ENCODE data around the gene VASH2. TPM values are rescaled to one million over a fixed set of nuclear protein-coding genes. Genes with fewer than 3 reads are reported as not detected.

The VASH2 gene
- total RNA-seq, 4 donors from 2014 or later = under 0.01 to 0.63 (median 0.35) TPM

DNA sequence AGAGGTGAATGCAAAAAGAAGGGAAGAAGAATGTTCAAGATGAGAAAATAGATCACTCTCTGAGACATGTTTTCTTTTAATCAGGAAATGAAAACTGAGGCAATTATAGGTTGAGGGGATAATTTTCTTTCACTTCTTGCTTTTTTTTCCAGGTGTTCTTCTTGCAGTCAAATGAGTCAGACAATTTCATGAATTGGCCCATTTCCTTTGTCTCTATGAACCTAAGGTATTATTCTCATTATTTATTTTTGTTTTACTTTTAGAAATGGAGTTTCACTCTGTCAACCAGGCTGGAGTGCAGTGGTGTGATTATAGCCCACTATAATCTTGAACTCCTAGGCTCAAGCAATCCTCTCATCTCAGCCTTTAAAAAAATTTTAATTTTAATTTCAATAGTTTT, 3.5 kb upstream of the VASH2 start:
- no peaks in the 10 kb centered on the region for H3K36me3 ChIP-seq

DNA sequence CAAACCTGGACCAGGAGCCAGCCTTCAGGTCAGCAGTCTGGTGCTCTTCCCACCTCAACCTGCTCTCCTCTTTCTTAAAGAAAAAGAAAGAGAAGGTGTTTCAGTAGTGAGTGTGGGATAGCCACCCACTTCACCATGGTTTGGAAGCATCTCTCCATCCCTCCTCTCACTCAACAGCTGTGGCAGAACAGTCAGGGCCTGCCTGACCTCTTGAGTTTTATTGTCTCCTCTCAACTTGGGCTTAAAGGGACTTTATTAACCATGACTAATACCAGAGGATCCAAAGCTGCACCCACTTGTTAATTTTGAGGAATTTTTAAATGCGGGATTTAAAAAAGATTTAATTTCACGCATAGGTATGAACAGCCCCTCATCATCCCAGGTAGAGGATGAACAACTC, 570 bp upstream of the VASH2 start:
- TF ChIP-seq, protein P1, sequence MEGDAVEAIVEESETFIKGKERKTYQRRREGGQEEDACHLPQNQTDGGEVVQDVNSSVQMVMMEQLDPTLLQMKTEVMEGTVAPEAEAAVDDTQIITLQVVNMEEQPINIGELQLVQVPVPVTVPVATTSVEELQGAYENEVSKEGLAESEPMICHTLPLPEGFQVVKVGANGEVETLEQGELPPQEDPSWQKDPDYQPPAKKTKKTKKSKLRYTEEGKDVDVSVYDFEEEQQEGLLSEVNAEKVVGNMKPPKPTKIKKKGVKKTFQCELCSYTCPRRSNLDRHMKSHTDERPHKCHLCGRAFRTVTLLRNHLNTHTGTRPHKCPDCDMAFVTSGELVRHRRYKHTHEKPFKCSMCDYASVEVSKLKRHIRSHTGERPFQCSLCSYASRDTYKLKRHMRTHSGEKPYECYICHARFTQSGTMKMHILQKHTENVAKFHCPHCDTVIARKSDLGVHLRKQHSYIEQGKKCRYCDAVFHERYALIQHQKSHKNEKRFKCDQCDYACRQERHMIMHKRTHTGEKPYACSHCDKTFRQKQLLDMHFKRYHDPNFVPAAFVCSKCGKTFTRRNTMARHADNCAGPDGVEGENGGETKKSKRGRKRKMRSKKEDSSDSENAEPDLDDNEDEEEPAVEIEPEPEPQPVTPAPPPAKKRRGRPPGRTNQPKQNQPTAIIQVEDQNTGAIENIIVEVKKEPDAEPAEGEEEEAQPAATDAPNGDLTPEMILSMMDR (IDR thresholded peaks at IDR 0.05) = no peak
- no peak for TF ChIP-seq EP300 (IDR thresholded peaks at IDR 0.05)
- no peak for TF ChIP-seq POLR2A (IDR thresholded peaks at IDR 0.05)
- no peaks in the 10 kb centered on the region for H3K9me3 ChIP-seq
- H3K27ac ChIP-seq = no peak overlapping the region
- 19 to 26% methylated on average over 2 of the region's 2 CpGs for whole genome bisulfite sequencing, 2 donors
- no peak for DNase-seq (ENCODE audit: low spot score in 2 of 2)
- H3K4me1 ChIP-seq = peaks cover 0 to 22% (median 4%) of the 10 kb centered on the region in 4 donors
- peak overlapping the region in 3 of 4 donors; percentile 30 to 60 (median 51) for H3K4me3 ChIP-seq
- H3K27me3 ChIP-seq = peaks cover 0 to 22% of the 10 kb centered on the region in 2 donors
- no peaks in the 10 kb centered on the region for H3K36me3 ChIP-seq

More for the DNA sequence above, 3.5 kb upstream of the VASH2 start:
- Histone ChIP-seq H3K27ac (no peak overlapping the region), H3K4me1 (peaks cover 0 to 18% (median 4%) of the 10 kb centered on the region in 4 donors), H3K27me3 (peaks cover 0 to 22% of the 10 kb centered on the region in 2 donors), H3K9me3 (no peaks in the 10 kb centered on the region), H3K4me3 (no peak overlapping the region)
- TF ChIP-seq, protein P1 (IDR thresholded peaks at IDR 0.05) = no peak
- TF ChIP-seq POLR2A (IDR thresholded peaks at IDR 0.05) (no peak), EP300 (IDR thresholded peaks at IDR 0.05) (no peak)
- no peak for DNase-seq (ENCODE audit: low spot score in 2 of 2)

DNA sequence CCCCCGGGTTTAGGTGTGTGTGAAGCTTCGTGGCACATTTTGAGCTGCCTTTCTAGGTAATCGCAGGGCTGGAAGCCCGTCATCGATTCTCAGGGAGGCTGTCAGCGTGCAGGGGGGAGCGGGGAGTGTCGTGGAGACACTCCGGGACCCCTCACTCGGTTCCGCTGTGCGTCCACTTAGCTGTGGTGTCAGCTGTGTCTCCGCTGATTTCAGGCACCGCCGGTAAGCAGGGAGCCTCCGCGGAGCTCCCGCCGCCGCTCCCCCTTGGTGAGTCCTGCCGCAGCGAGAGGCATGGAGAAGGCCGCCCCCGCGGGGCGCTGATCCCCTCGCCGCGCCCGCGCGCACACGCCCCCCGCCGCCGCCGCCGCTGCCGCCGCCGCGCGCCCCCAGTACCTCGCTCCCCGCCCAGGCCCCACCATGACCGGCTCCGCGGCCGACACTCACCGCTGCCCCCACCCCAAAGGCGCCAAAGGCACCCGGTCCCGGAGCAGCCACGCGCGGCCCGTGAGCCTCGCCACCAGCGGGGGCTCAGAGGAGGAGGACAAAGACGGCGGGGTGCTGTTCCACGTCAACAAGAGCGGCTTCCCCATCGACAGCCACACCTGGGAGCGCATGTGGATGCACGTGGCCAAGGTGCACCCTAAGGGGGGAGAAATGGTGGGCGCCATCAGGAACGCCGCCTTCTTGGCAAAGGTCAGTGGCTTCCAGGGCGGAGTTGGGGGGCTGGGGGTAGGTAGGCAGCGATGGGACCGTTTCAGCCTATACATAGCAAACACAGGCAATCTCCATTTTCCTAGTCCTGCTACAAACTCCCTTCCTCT, 995 bp downstream of the VASH2 start:
- WGBS, 2 donors = 5 to 18% methylated on average over 15 to 71 of the region's 72 CpGs
- TF ChIP-seq EP300 (IDR thresholded peaks at IDR 0.05) = no peak
- no peak for TF ChIP-seq POLR2A (IDR thresholded peaks at IDR 0.05)
- TF ChIP-seq, protein P1 (IDR thresholded peaks at IDR 0.05) = no peak
- Histone ChIP-seq H3K9me3 (no peaks in the 10 kb centered on the region), H3K36me3 (no peaks in the 10 kb centered on the region), H3K4me3 (peak overlapping the region; percentile 28 to 60 (median 40)), H3K4me1 (peaks cover 0 to 22% (median 4%) of the 10 kb centered on the region in 4 donors), H3K27me3 (peaks cover 0 to 22% of the 10 kb centered on the region in 2 donors), H3K27ac (no peak overlapping the region)
- no peak for DNase-seq (ENCODE audit: low spot score in 2 of 2)

DNA sequence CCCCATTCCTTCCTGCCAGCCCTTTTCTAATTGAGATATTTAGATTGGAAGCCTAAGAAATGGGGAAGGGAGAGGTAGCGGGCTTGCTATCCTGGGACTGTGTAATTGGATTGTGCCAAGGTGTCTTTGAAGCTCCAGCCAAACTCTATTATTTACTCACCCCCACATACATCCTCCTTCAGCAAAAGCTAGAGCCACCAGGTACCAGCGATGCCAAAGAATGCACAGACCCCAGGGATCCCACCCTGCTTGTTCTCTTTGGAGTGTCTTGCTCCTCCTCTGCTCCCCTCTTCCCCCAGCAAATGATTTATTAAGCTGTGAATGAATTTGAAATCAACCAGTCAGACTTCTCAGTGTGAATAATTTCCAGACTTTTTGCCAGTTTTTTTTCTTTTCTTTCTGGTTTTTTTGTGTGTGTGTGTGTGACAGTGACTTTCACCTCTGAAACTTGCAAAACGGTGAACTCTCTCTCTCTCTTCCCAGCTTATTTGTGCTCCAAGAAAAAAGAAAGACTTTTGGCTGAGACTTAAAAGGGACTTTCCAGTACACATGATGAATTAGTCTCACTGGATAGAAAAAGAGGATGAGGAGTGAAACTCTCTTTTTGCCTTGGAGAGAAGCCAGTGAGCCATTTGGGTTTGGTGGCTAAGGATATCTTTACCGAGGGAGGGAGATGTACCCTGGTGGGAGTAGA, 1.8 kb downstream of the VASH2 start:
- no peak for TF ChIP-seq EP300 (IDR thresholded peaks at IDR 0.05)
- H3K9me3 ChIP-seq = no peaks in the 10 kb centered on the region
- H3K4me1 ChIP-seq = peaks cover 0 to 22% (median 4%) of the 10 kb centered on the region in 4 donors
- no peak for DNase-seq (ENCODE audit: low spot score in 2 of 2)
- 40 to 46% methylated on average over 4 of the region's 4 CpGs for WGBS, 2 donors
- no peaks in the 10 kb centered on the region for H3K36me3 ChIP-seq
- peaks cover 0 to 22% of the 10 kb centered on the region in 2 donors for H3K27me3 ChIP-seq
- H3K4me3 ChIP-seq = peak overlapping the region in 1 of 4 donors; percentile 60
- H3K27ac ChIP-seq = no peak overlapping the region

DNA sequence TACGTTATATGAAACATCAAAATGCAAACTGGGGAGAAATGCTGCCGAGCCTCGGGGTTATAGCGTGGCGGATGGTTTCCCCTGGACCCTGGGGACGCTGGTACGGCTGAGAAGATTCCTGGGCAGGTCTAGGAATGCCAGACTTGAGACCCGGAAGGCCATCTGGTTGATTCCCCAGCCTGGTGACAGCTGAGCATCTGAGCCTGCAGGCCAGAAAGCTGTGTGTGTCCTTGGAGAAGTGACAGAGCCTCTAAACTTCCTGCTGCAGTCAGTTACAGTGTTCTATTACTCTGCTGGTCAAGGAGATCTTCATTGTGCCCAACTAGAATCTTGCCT, 2.3 kb downstream of the VASH2 start:
- no peak overlapping the region for H3K27ac ChIP-seq
- no peak overlapping the region for H3K4me3 ChIP-seq

More for the DNA sequence above, 2.3 kb downstream of the VASH2 start:
- TF ChIP-seq, protein P1 (IDR thresholded peaks at IDR 0.05) = no peak
- no peak for TF ChIP-seq POLR2A (IDR thresholded peaks at IDR 0.05)
- TF ChIP-seq EP300 (IDR thresholded peaks at IDR 0.05) = no peak
- H3K36me3 ChIP-seq = no peaks in the 10 kb centered on the region
- no peaks in the 10 kb centered on the region for H3K9me3 ChIP-seq
- peaks cover 0 to 22% (median 4%) of the 10 kb centered on the region in 4 donors for H3K4me1 ChIP-seq
- peaks cover 0 to 22% of the 10 kb centered on the region in 2 donors for H3K27me3 ChIP-seq
- DNase-seq (ENCODE audit: low spot score in 2 of 2) = no peak
- WGBS, 2 donors = 74 to 75% methylated on average over 8 of the region's 8 CpGs
